Activated naive CD4-positive, alpha-beta T cell treated with anti-CD3 and anti-CD28 coated beads, Interleukin-2, amount 50 U/mL, for 72 hours (primary cell): Measurements from ENCODE around the gene PPP1R2B. TPM values are rescaled to one million over a fixed set of nuclear protein-coding genes. Genes with fewer than 3 reads are reported as not detected.

ENCODE experiments used
- ATAC-seq, 2 donors: fragments of 150-1000 bp; cut with Tn5 transposase; 2 replicates each; pipeline ENCODE4 v1.10.0; 2021; ENCODE audit warnings: mild to moderate bottlenecking in 2 of 2, moderate library complexity in 2 of 2
- DNase-seq, 2 donors: peaks; one replicate each; pipeline ENCODE4 v3.0.0; 2021 to 2022; ENCODE audit warnings: low spot score in 2 of 2
- H3K27ac Mint-ChIP-seq, 2 donors: one replicate each; pipeline ENCODE4 v1.8.0; 2022; ENCODE audit warnings: mild to moderate bottlenecking in 2 of 2, mixed read lengths in 2 of 2
- H3K36me3 Mint-ChIP-seq, 2 donors: one replicate each; pipeline ENCODE4 v1.8.0; 2022; ENCODE audit warnings: mixed read lengths in 2 of 2
- H3K9me3 Mint-ChIP-seq, 2 donors: one replicate each; pipeline ENCODE4 v1.8.0; 2022; ENCODE audit warnings: mixed read lengths in 2 of 2
- total RNA-seq, 2 donors: library from RNA; stranded (reverse); gene quantifications; one replicate each; pipeline ENCODE4 v1.2.3, GENCODE V29; 2022

PPP1R2B gene
- under 1 TPM; 0.57 to 0.72 TPM for total RNA-seq

- Mint-ChIP-seq H3K36me3 (peaks cover 21 to 68% of the 10 kb centered on the region in 2 donors), H3K27ac (no peak within 1 kb of the TSS), H3K9me3 (peaks cover 25 to 32% of the 10 kb centered on the region in 2 donors)
- no peak for ATAC-seq
- DNase-seq, result no peak
Measured at GRCh38 chr5:156850206-156850751, at the start of gene PPP1R2B. PPP1R2B (plus strand) TSS chr5:156850295; CDS start chr5:156850563, 268 bp downstream.

- no peak for DNase-seq
- no peak for ATAC-seq
Measured at GRCh38 chr5:156800929-156801328, 49.2 kb upstream of the PPP1R2B start.

DNA sequence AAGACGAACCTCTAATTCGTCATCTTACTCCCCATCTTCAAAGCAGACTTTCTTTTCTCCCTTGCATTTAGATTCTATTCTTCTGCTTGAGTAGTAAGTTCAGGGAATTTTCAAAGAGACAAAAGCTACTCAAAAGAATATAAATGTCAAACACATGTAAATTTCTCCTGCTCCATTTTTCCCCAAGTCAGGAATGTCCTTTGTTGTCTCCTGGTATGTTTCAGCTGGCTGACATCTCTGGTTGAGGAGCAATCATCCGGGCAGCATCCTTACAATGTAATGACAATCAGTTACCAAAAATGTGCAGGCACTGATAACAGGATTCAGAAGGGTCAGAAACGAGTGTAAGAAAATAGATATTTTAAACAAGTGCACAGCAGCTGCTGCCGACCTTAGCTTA, 47.6 kb upstream of the PPP1R2B start:
- ATAC-seq (no peak), DNase-seq (no peak)
- peaks cover 0 to 13% of the 10 kb centered on the region in 2 donors for H3K9me3 Mint-ChIP-seq

More at GRCh38 chr5:156800929-156801328, 49.2 kb upstream of the PPP1R2B start:
- H3K9me3 Mint-ChIP-seq, result peaks cover 0 to 9% of the 10 kb centered on the region in 2 donors
- H3K27ac Mint-ChIP-seq, result no peak overlapping the region
- peaks cover 0 to 18% of the 10 kb centered on the region in 2 donors for H3K36me3 Mint-ChIP-seq

GRCh38 chr5:156803404-156803803, 46.7 kb upstream of the PPP1R2B start:
- H3K36me3 Mint-ChIP-seq, result peaks cover 7 to 26% of the 10 kb centered on the region in 2 donors
- ATAC-seq, result no peak

More for the DNA sequence above, 47.6 kb upstream of the PPP1R2B start:
- H3K36me3 Mint-ChIP-seq, result peaks cover 7 to 26% of the 10 kb centered on the region in 2 donors
- H3K27ac Mint-ChIP-seq, result no peak overlapping the region

GRCh38 chr5:156812959-156813358, 37.1 kb upstream of the PPP1R2B start:
- DNase-seq (no peak), ATAC-seq (no peak)
- Mint-ChIP-seq H3K9me3 (no peaks in the 10 kb centered on the region), H3K27ac (no peak overlapping the region), H3K36me3 (no peaks in the 10 kb centered on the region)

More at GRCh38 chr5:156803404-156803803, 46.7 kb upstream of the PPP1R2B start:
- no peak overlapping the region for H3K27ac Mint-ChIP-seq
- no peak for DNase-seq
- peaks cover 0 to 13% of the 10 kb centered on the region in 2 donors for H3K9me3 Mint-ChIP-seq

GRCh38 chr5:156815988-156816599, 34.0 kb upstream of the PPP1R2B start:
- Mint-ChIP-seq H3K27ac (peak overlapping the region in 1 of 2 donors; percentile 59), H3K36me3 (no peaks in the 10 kb centered on the region), H3K9me3 (no peaks in the 10 kb centered on the region)
- DNase-seq, result peak in 1 of 2 donors; percentile 31
- peak; percentile 71 to 80 for ATAC-seq

- no peak overlapping the region for H3K27ac Mint-ChIP-seq
- H3K36me3 Mint-ChIP-seq, result no peaks in the 10 kb centered on the region
- DNase-seq (no peak), ATAC-seq (peak in 1 of 2 donors; percentile 36)
- no peaks in the 10 kb centered on the region for H3K9me3 Mint-ChIP-seq
Measured at GRCh38 chr5:156819537-156819936, 30.6 kb upstream of the PPP1R2B start.

GRCh38 chr5:156819967-156820581, 30.0 kb upstream of the PPP1R2B start:
- H3K36me3 Mint-ChIP-seq, result no peaks in the 10 kb centered on the region
- no peak for ATAC-seq

GRCh38 chr5:156824241-156824640, 25.9 kb upstream of the PPP1R2B start:
- ATAC-seq (no peak), DNase-seq (no peak)
- H3K9me3 Mint-ChIP-seq, result peaks cover 0 to 10% of the 10 kb centered on the region in 2 donors
- no peak overlapping the region for H3K27ac Mint-ChIP-seq
- peaks cover 0 to 28% of the 10 kb centered on the region in 2 donors for H3K36me3 Mint-ChIP-seq

More at GRCh38 chr5:156819967-156820581, 30.0 kb upstream of the PPP1R2B start:
- no peak for DNase-seq
- Mint-ChIP-seq H3K9me3 (no peaks in the 10 kb centered on the region), H3K27ac (no peak overlapping the region)

DNA sequence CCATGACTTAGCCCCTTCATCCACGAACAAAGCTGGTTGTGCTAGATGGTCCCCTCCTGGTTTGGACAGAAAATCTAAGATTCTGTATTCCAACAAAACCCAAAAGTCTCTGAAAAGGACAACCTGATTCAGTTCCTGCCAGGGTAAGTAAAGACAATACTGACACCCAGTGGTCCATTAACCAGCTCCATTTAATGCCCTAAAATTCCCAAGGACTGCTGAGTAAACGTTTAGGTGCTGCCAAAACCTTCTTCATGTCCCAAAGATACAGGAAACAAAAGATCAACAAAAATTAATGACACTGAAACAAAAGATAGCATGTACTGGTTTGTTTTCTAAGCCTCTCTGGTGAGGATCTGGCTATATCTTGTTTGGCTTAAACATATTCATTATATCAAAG, 25.3 kb upstream of the PPP1R2B start:
- no peak for DNase-seq
- peaks cover 0 to 12% of the 10 kb centered on the region in 2 donors for H3K9me3 Mint-ChIP-seq
- ATAC-seq, result no peak

GRCh38 chr5:156825688-156826087, 24.4 kb upstream of the PPP1R2B start:
- DNase-seq (no peak), ATAC-seq (peak in 1 of 2 donors; percentile 35)
- Mint-ChIP-seq H3K27ac (peak overlapping the region in 1 of 2 donors; percentile 62), H3K36me3 (peaks cover 0 to 30% of the 10 kb centered on the region in 2 donors), H3K9me3 (peaks cover 0 to 12% of the 10 kb centered on the region in 2 donors)

More for the DNA sequence above, 25.3 kb upstream of the PPP1R2B start:
- Mint-ChIP-seq H3K36me3 (peaks cover 0 to 30% of the 10 kb centered on the region in 2 donors), H3K27ac (no peak overlapping the region)

DNA sequence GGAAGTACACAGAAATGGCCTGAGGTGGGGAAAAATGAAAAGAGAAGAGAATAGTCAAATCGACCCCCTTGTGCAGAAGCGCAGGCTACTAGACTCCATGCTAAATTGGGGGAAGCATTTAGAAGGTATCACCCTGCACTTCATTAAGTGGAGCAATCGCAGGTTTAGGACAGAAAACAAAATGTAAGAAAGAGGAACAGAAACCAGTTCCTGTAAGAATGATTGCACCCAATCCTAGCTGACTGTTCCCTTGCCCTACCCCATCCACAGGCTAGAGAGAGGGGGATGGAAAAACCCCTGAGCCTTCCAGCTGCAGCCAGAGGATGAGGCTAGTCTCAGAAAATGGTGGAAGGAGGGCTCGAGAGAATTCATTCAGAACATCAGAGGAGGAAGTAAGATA, 23.9 kb upstream of the PPP1R2B start:
- Mint-ChIP-seq H3K27ac (peak overlapping the region in 1 of 2 donors; percentile 62), H3K36me3 (peaks cover 0 to 30% of the 10 kb centered on the region in 2 donors), H3K9me3 (peaks cover 0 to 12% of the 10 kb centered on the region in 2 donors)
- DNase-seq (no peak), ATAC-seq (no peak)

- Mint-ChIP-seq H3K9me3 (no peaks in the 10 kb centered on the region), H3K36me3 (no peaks in the 10 kb centered on the region), H3K27ac (no peak overlapping the region)
- no peak for DNase-seq
- no peak for ATAC-seq
Measured at GRCh38 chr5:156834916-156835315, 15.2 kb upstream of the PPP1R2B start.

DNA sequence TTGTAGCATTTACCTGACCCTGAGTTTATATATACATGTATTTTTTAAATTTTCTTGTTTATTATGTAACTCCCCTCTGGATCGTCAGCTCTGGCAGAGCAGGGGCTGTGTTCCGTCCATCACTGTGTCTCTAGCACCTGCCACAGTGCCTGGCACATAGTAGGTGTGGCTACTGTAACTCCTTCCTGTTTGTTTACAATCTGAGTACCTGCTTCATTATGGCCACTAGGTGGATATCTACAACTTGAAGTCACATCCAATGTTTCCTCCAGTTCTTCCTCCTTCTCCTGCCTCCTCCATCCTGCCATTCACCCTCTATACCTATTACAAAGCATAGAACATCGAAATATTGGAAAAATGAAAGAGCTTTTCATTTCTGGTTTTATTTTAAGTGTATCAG, 14.2 kb upstream of the PPP1R2B start:
- ATAC-seq (peak in 1 of 2 donors; percentile 56), DNase-seq (no peak)
- H3K27ac Mint-ChIP-seq, result peak overlapping the region in 1 of 2 donors; percentile 65
- H3K36me3 Mint-ChIP-seq, result no peaks in the 10 kb centered on the region
- H3K9me3 Mint-ChIP-seq, result no peaks in the 10 kb centered on the region

- Mint-ChIP-seq H3K9me3 (no peaks in the 10 kb centered on the region), H3K36me3 (no peaks in the 10 kb centered on the region), H3K27ac (no peak overlapping the region)
- no peak for ATAC-seq
- DNase-seq, result no peak
Measured at GRCh38 chr5:156836846-156837245, 13.2 kb upstream of the PPP1R2B start.

GRCh38 chr5:156838961-156839360, 11.1 kb upstream of the PPP1R2B start:
- Mint-ChIP-seq H3K36me3 (no peaks in the 10 kb centered on the region), H3K27ac (no peak overlapping the region), H3K9me3 (no peaks in the 10 kb centered on the region)
- ATAC-seq (no peak), DNase-seq (no peak)

DNA sequence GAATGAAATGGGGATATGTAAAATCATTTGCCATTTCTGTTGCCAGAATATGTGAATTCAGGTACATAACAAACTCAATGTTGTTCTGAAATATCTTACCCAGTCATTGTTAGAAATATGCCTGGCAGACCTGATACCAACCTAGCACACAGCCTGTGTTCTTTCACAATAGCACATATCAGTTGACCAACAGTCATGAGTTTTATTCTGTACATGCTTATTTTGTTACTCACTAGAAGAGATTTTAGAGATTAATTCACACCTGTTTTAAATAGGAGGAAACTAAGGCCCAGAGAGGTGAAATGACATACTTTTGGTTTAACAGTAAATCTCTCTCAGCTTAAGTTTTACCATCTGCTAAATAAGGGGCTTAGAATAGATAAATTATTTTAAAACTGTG, 8.4 kb upstream of the PPP1R2B start:
- H3K27ac Mint-ChIP-seq, result no peak overlapping the region
- H3K9me3 Mint-ChIP-seq, result no peaks in the 10 kb centered on the region
- ATAC-seq (no peak), DNase-seq (no peak)
- H3K36me3 Mint-ChIP-seq, result peaks cover 0 to 2% of the 10 kb centered on the region in 2 donors
